Colon (tissue), 2 donors: ENCODE measurements around the gene TIAM1.
A peak's percentile ranks its signal among the peaks of the same experiment; 100 is the strongest.

Experiments used
- FAIRE-seq: peaks from 2 replicates; lab custom pipeline; 2012; peaks lifted over from hg19 to GRCh38; lab: Jason Lieb, UNC
- donor health status: control.
- donor health status: control.

TIAM1 gene

GRCh38 chr21:31201144-31201543 is 142.9 kb downstream of the TIAM1 start:
- FAIRE-seq = no peak

GRCh38 chr21:31198575-31198974 is 145.5 kb downstream of the TIAM1 start:
- peak; percentile 10 for FAIRE-seq

- no peak for FAIRE-seq
These were observed 147.3 kb downstream of the TIAM1 start for GRCh38 chr21:31196724-31197123.

GRCh38 chr21:31195334-31196015 is 148.6 kb downstream of the TIAM1 start:
- no peak for FAIRE-seq

- FAIRE-seq = no peak
These were observed 149.4 kb downstream of the TIAM1 start for GRCh38 chr21:31194510-31195293.

GRCh38 chr21:31193761-31194160 is 150.3 kb downstream of the TIAM1 start:
- no peak for FAIRE-seq

- no peak for FAIRE-seq
These were observed 152.5 kb downstream of the TIAM1 start for GRCh38 chr21:31191553-31191952.

- no peak for FAIRE-seq
These were observed 153.5 kb downstream of the TIAM1 start for GRCh38 chr21:31190516-31190915.

GRCh38 chr21:31187499-31187898 is 156.6 kb downstream of the TIAM1 start:
- FAIRE-seq = no peak

- FAIRE-seq = no peak
These were observed 157.1 kb downstream of the TIAM1 start for GRCh38 chr21:31186916-31187315.

- FAIRE-seq = no peak
These were observed 158.4 kb downstream of the TIAM1 start for GRCh38 chr21:31185663-31186062.

- no peak for FAIRE-seq
These were observed 159.2 kb downstream of the TIAM1 start for GRCh38 chr21:31184876-31185275.

GRCh38 chr21:31184459-31184858 is 159.6 kb downstream of the TIAM1 start:
- FAIRE-seq = no peak

GRCh38 chr21:31182231-31183140 is 161.6 kb downstream of the TIAM1 start:
- no peak for FAIRE-seq

- no peak for FAIRE-seq
These were observed 162.8 kb downstream of the TIAM1 start for GRCh38 chr21:31181082-31181750.

- FAIRE-seq = no peak
These were observed 163.6 kb downstream of the TIAM1 start for GRCh38 chr21:31180256-31181081.

- FAIRE-seq = no peak
These were observed 167.3 kb downstream of the TIAM1 start for GRCh38 chr21:31176725-31177124.

GRCh38 chr21:31176080-31176551 is 167.9 kb downstream of the TIAM1 start:
- FAIRE-seq = no peak

GRCh38 chr21:31173881-31174555 is 170.0 kb downstream of the TIAM1 start:
- FAIRE-seq = no peak

GRCh38 chr21:31172328-31172727 is 171.7 kb downstream of the TIAM1 start:
- FAIRE-seq = no peak
